Stomach (tissue), 4 donors: Measurements from ENCODE around the gene SHF.

ENCODE experiments used
- EP300 ChIP-seq: sonication (generic); formaldehyde crosslinking; IDR thresholded peaks from one replicate; pipeline ENCODE4 v1.6.1; 2017; ENCODE audit warnings: antibody characterized with exemption
- POLR2A ChIP-seq, 4 donors: fragments of 450-650 bp; IDR thresholded peaks; one replicate each; pipeline ENCODE4 v1.6.1; 2016; ENCODE audit warnings: antibody characterized with exemption in 4 of 4, control low read depth in 2 of 4, mild to moderate bottlenecking in 1 of 4, moderate library complexity in 1 of 4
- POLR2AphosphoS5 ChIP-seq, 3 donors: sonication (generic); formaldehyde crosslinking; IDR thresholded peaks; one replicate each; pipeline ENCODE4 v1.6.1; 2016; ENCODE audit warnings: antibody characterized with exemption in 3 of 3
- TF ChIP-seq, protein P1 (sequence below), 7 experiments: fragments of 450-650 bp in 4 of 7; fragments of 200-600 bp in 3 of 7; sonication (generic) in 3 of 7; IDR thresholded peaks; one replicate each; pipeline ENCODE4 v1.5.1; 2016 to 2019; ENCODE audit warnings: antibody characterized with exemption in 7 of 7, control low read depth in 2 of 7, mild to moderate bottlenecking in 1 of 7

DNA sequence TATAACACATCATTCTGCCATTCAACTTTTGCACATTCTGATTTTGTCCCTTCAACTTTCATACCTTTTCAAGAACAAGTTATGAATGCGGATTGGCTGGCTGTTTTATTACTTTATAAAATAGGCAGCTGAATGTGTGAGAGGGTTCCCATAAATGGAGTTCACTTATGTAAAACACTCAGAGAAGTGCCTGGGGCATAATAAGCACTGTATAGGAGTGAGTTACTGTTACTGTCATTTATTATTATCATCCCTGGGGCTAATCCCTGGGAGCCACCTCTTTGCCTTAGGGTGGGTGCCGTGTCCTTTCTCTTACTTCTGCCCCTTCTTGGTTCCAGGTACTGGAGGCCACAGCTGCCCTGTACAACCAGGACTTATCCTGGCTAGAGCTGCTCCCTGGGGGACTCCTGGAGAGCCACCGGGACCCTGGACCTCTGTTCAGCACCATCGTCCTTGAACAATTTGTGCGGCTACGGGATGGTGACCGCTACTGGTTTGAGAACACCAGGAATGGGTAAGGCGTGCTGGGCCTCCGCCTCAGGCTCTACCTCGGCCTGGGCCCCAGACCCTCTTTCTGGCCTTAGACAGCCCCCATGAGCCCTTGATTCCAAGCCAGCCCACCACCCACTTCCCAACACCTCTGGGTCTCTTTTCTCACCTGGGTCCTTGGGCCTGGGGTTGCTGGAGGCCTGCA is 47.1 kb downstream of the SHF start:
- TF ChIP-seq, protein P1, sequence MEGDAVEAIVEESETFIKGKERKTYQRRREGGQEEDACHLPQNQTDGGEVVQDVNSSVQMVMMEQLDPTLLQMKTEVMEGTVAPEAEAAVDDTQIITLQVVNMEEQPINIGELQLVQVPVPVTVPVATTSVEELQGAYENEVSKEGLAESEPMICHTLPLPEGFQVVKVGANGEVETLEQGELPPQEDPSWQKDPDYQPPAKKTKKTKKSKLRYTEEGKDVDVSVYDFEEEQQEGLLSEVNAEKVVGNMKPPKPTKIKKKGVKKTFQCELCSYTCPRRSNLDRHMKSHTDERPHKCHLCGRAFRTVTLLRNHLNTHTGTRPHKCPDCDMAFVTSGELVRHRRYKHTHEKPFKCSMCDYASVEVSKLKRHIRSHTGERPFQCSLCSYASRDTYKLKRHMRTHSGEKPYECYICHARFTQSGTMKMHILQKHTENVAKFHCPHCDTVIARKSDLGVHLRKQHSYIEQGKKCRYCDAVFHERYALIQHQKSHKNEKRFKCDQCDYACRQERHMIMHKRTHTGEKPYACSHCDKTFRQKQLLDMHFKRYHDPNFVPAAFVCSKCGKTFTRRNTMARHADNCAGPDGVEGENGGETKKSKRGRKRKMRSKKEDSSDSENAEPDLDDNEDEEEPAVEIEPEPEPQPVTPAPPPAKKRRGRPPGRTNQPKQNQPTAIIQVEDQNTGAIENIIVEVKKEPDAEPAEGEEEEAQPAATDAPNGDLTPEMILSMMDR (IDR thresholded peaks at IDR 0.05): no peak
- TF ChIP-seq POLR2A (IDR thresholded peaks at IDR 0.05): no peak
- TF ChIP-seq POLR2AphosphoS5 (IDR thresholded peaks at IDR 0.05): no peak
- no peak for TF ChIP-seq EP300
